Liver (tissue), 9 donors: Measurements from ENCODE around the gene ASH1L. TPM values are rescaled to one million over a fixed set of nuclear protein-coding genes. Genes with fewer than 3 reads are reported as not detected.

Experiments
- DNase-seq: peaks from one replicate; pipeline ENCODE4 v3.0.0-alpha.2; 2017; ENCODE audit warnings: low spot score
- H3K27ac ChIP-seq, 2 donors: one replicate each; pipeline ENCODE4 v1.7.0; 2013; ENCODE audit warnings: inconsistent platforms in 2 of 2, low read length in 2 of 2, control low read depth in 1 of 2, low read depth in 1 of 2, mild to moderate bottlenecking in 1 of 2
- H3K27me3 ChIP-seq, 4 donors: one replicate each; pipeline versions ENCODE4 v1.6.1 to v1.7.0; 2013; ENCODE audit warnings: low read length in 3 of 4, inconsistent platforms in 1 of 4, mild to moderate bottlenecking in 1 of 4, moderate library complexity in 1 of 4; ENCODE audit not compliant: control insufficient read depth in 4 of 4, insufficient read depth in 4 of 4
- H3K36me3 ChIP-seq, 4 donors: one replicate each; pipeline versions ENCODE4 v1.6.1 to v1.7.0; 2013; ENCODE audit warnings: low read length in 3 of 4, mild to moderate bottlenecking in 3 of 4, low read depth in 1 of 4, moderate library complexity in 1 of 4; ENCODE audit not compliant: control insufficient read depth in 4 of 4, insufficient read depth in 3 of 4
- H3K4me1 ChIP-seq, 4 donors: one replicate each; pipeline versions ENCODE4 v1.6.1 to v1.7.0; 2013; ENCODE audit warnings: low read length in 3 of 4, mild to moderate bottlenecking in 3 of 4, moderate library complexity in 1 of 4; ENCODE audit not compliant: control insufficient read depth in 4 of 4, insufficient read depth in 4 of 4
- H3K4me3 ChIP-seq, 3 donors: one replicate each; pipeline versions ENCODE4 v1.6.1 to v1.7.0; 2013; ENCODE audit warnings: low read length in 3 of 3, control low read depth in 1 of 3, low read depth in 1 of 3, mild to moderate bottlenecking in 1 of 3
- H3K9ac ChIP-seq, 2 donors: one replicate each; pipeline ENCODE4 v1.7.0; 2013; ENCODE audit warnings: low read length in 2 of 2, mild to moderate bottlenecking in 2 of 2, moderate library complexity in 2 of 2, control low read depth in 1 of 2, low read depth in 1 of 2
- H3K9me3 ChIP-seq, 4 donors: one replicate each; pipeline versions ENCODE4 v1.6.1 to v1.7.0; 2013; ENCODE audit warnings: low read length in 3 of 4; ENCODE audit not compliant: control insufficient read depth in 4 of 4
- ATF3 ChIP-seq: IDR thresholded peaks from 2 replicates; pipeline ENCODE4 v1.6.1; 2016; ENCODE audit warnings: antibody characterized with exemption
- CTCF ChIP-seq: fragments of 150-350 bp; IDR thresholded peaks from 2 replicates; pipeline ENCODE4 v1.5.1; 2017; ENCODE audit warnings: improper control_type of control experiment, low read depth, low read length; ENCODE audit not compliant: missing input control
- EGR1 ChIP-seq, 2 donors: IDR thresholded peaks; 2 replicates each; pipeline ENCODE4 v1.6.1; 2016 to 2018; ENCODE audit warnings: antibody characterized with exemption in 2 of 2, low read depth in 2 of 2
- FOXA1 ChIP-seq: IDR thresholded peaks from 2 replicates; pipeline ENCODE4 v1.6.1; 2016; ENCODE audit warnings: antibody characterized with exemption
- FOXA2 ChIP-seq: IDR thresholded peaks from 2 replicates; pipeline ENCODE4 v1.6.1; 2016; ENCODE audit warnings: antibody characterized with exemption
- GABPA ChIP-seq, 2 donors: IDR thresholded peaks in 1 of 2; conservative IDR thresholded peaks in 1 of 2; 2 replicates each; pipeline ENCODE4 v1.6.1; 2016; ENCODE audit warnings: antibody characterized with exemption in 2 of 2, mild to moderate bottlenecking in 1 of 2, moderate library complexity in 1 of 2
- HNF4A ChIP-seq, 2 donors: conservative IDR thresholded peaks; 2 replicates each; pipeline ENCODE4 v1.6.1; 2016; ENCODE audit warnings: antibody characterized with exemption in 2 of 2, mild to moderate bottlenecking in 2 of 2
- HNF4G ChIP-seq: IDR thresholded peaks from 2 replicates; pipeline ENCODE4 v1.6.1; 2016; ENCODE audit warnings: antibody characterized with exemption
- JUND ChIP-seq, 2 donors: IDR thresholded peaks; 2 replicates each; pipeline ENCODE4 v1.6.1; 2016; ENCODE audit warnings: antibody characterized with exemption in 2 of 2
- NR2F2 ChIP-seq: IDR thresholded peaks from 2 replicates; pipeline ENCODE4 v1.6.1; 2016; ENCODE audit warnings: antibody characterized with exemption
- RAD21 ChIP-seq, 2 donors: IDR thresholded peaks; 2 replicates each; pipeline ENCODE4 v1.6.1; 2016; ENCODE audit warnings: antibody characterized with exemption in 2 of 2, mild to moderate bottlenecking in 2 of 2
- RXRA ChIP-seq, 2 donors: IDR thresholded peaks; 2 replicates each; pipeline ENCODE4 v1.6.1; 2017 to 2018; ENCODE audit warnings: antibody characterized with exemption in 2 of 2, mild to moderate bottlenecking in 1 of 2
- SP1 ChIP-seq: IDR thresholded peaks from 2 replicates; pipeline ENCODE4 v1.6.1; 2018; ENCODE audit warnings: antibody characterized with exemption, mild to moderate bottlenecking
- TAF1 ChIP-seq: conservative IDR thresholded peaks from 2 replicates; pipeline ENCODE4 v1.6.1; 2016; ENCODE audit warnings: antibody characterized with exemption, mild to moderate bottlenecking
- YY1 ChIP-seq: IDR thresholded peaks from 2 replicates; pipeline ENCODE4 v1.6.1; 2016; ENCODE audit warnings: antibody characterized with exemption, mild to moderate bottlenecking
- ZBTB33 ChIP-seq: IDR thresholded peaks from 2 replicates; pipeline ENCODE4 v1.6.1; 2016; ENCODE audit warnings: antibody characterized with exemption
- WGBS: extraction: QIAGEN DNeasy Blood & Tissue Kit; methylation state at CpG from one replicate; pipeline ENCODE4 v1.1.7; 2013; 5-methylcytosine and 5-hydroxymethylcytosine counted together
- polyA plus RNA-seq, 2 donors: library from polyadenylated mRNA; stranded (reverse) in 1 of 2; unstranded in 1 of 2; fragments of 200-250 nt in 1 of 2; fragments of >200 nt in 1 of 2; fragmentation: Nextera tagmentation in 1 of 2; extraction: Ambion mirVana in 1 of 2; gene quantifications; one replicate each; pipeline versions ENCODE4 v1.2.1 to v1.2.3, GENCODE V29; 2013 to 2015
- total RNA-seq, 2 donors: library from RNA; depleted of rRNA; stranded (reverse); fragments of >200 nt; gene quantifications; one replicate each; pipeline ENCODE4 v1.2.3, GENCODE V29; 2014
- TF ChIP-seq, protein P1 (sequence below): IDR thresholded peaks from 2 replicates; pipeline ENCODE4 v1.6.1; 2016; ENCODE audit warnings: antibody characterized with exemption, mild to moderate bottlenecking
- TF ChIP-seq, protein P2 (sequence below): IDR thresholded peaks from 2 replicates; pipeline ENCODE4 v1.6.1; 2016; ENCODE audit warnings: antibody characterized with exemption
- donor health status: healthy.
- donor health status: healthy.
- donor health status: healthy.
- donor health status: healthy.
- donor health status: healthy.

ASH1L gene
- total and polyA plus RNA-seq, 4 donors: 3.9 to 30.3 (median 13.9) TPM

- TF ChIP-seq CTCF (no peak), EGR1 (IDR thresholded peaks at IDR 0.05; ENCODE audit: low read depth in 2 of 2) (no peak), FOXA2 (no peak), HNF4G (no peak), YY1 (no peak), JUND (IDR thresholded peaks at IDR 0.05) (no peak)
Measured at GRCh38 chr1:155320252-155320651, 242.4 kb downstream of the ASH1L start (continued).

DNA sequence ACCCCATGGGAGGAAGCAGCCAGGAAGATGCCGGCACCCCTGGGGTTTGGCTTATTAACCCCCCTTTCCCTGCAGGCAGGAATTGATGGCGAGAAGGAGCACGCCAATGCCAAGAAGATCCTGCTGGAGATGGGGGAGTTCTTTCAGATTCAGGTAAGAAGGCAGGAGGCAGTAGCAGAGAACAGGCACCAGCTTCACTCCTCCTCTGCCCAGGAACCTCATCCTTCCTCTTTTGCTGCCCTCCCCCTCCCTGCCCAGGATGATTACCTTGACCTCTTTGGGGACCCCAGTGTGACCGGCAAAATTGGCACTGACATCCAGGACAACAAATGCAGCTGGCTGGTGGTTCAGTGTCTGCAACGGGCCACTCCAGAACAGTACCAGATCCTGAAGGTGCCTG lies 243.1 kb downstream of the ASH1L start:
- Histone ChIP-seq H3K4me1 (peaks cover 2 to 29% (median 18%) of the 10 kb centered on the region in 4 donors), H3K27ac (no peak overlapping the region), H3K27me3 (no peaks in the 10 kb centered on the region), H3K36me3 (peaks cover 0 to 28% (median 18%) of the 10 kb centered on the region in 4 donors), H3K9ac (no peak overlapping the region), H3K4me3 (no peak overlapping the region), H3K9me3 (no peaks in the 10 kb centered on the region)
- no peak for DNase-seq
- 79% methylated on average over 5 of the region's 5 CpGs for WGBS
- no peak for TF ChIP-seq NR2F2
- no peak for TF ChIP-seq RXRA (IDR thresholded peaks at IDR 0.05)
- no peak for TF ChIP-seq CTCF
- no peak for TF ChIP-seq ZBTB33
- no peak for TF ChIP-seq HNF4G
- no peak for TF ChIP-seq HNF4A (conservative IDR thresholded peaks at IDR 0.05)
- TF ChIP-seq GABPA (IDR thresholded peaks at IDR 0.05 in 1 of 2, conservative IDR thresholded peaks at IDR 0.05 in 1 of 2): no peak
- TF ChIP-seq SP1: no peak
- TF ChIP-seq YY1: no peak
- no peak for TF ChIP-seq FOXA2
- no peak for TF ChIP-seq JUND (IDR thresholded peaks at IDR 0.05)
- TF ChIP-seq EGR1 (IDR thresholded peaks at IDR 0.05; ENCODE audit: low read depth in 2 of 2): no peak
- no peak for TF ChIP-seq ATF3
- TF ChIP-seq RAD21 (IDR thresholded peaks at IDR 0.05): no peak
- TF ChIP-seq, protein P1, sequence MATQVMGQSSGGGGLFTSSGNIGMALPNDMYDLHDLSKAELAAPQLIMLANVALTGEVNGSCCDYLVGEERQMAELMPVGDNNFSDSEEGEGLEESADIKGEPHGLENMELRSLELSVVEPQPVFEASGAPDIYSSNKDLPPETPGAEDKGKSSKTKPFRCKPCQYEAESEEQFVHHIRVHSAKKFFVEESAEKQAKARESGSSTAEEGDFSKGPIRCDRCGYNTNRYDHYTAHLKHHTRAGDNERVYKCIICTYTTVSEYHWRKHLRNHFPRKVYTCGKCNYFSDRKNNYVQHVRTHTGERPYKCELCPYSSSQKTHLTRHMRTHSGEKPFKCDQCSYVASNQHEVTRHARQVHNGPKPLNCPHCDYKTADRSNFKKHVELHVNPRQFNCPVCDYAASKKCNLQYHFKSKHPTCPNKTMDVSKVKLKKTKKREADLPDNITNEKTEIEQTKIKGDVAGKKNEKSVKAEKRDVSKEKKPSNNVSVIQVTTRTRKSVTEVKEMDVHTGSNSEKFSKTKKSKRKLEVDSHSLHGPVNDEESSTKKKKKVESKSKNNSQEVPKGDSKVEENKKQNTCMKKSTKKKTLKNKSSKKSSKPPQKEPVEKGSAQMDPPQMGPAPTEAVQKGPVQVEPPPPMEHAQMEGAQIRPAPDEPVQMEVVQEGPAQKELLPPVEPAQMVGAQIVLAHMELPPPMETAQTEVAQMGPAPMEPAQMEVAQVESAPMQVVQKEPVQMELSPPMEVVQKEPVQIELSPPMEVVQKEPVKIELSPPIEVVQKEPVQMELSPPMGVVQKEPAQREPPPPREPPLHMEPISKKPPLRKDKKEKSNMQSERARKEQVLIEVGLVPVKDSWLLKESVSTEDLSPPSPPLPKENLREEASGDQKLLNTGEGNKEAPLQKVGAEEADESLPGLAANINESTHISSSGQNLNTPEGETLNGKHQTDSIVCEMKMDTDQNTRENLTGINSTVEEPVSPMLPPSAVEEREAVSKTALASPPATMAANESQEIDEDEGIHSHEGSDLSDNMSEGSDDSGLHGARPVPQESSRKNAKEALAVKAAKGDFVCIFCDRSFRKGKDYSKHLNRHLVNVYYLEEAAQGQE: no peak
- no peak for TF ChIP-seq TAF1
- TF ChIP-seq, protein P2, sequence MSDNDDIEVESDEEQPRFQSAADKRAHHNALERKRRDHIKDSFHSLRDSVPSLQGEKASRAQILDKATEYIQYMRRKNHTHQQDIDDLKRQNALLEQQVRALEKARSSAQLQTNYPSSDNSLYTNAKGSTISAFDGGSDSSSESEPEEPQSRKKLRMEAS: no peak
- TF ChIP-seq FOXA1: no peak
